CD14-positive monocyte (primary cell): Measurements from ENCODE around the gene ELMO3. TPM values are rescaled to one million over a fixed set of nuclear protein-coding genes. Genes with fewer than 3 reads are reported as not detected.

Source experiments
- DNase-seq, 3 donors: peaks; one replicate each; pipeline ENCODE4 v3.0.0-alpha.2; 2011 to 2022
- H2AFZ ChIP-seq: 2 replicates; pipeline ENCODE4 v1.6.0; 2012; ENCODE audit warnings: mild to moderate bottlenecking, low read depth, low read length, inconsistent platforms; ENCODE audit not compliant: insufficient read depth, poor library complexity, severe bottlenecking
- H3K27ac ChIP-seq, 2 donors: 1 replicate in 1 of 2; 2 replicates in 1 of 2; pipeline ENCODE4 v1.5.1; 2012 to 2013; ENCODE audit warnings: low read length in 2 of 2, control low read depth in 1 of 2, inconsistent platforms in 1 of 2, low read depth in 1 of 2, mild to moderate bottlenecking in 1 of 2
- H3K27me3 ChIP-seq, 2 donors: one replicate each; pipeline versions ENCODE4 v1.6.0 to v1.6.1; 2011 to 2013; ENCODE audit warnings: low read length in 2 of 2; ENCODE audit not compliant: control insufficient read depth in 2 of 2, insufficient read depth in 2 of 2
- H3K36me3 ChIP-seq, 2 donors: replicated peaks in 1 of 2; 1 replicate in 1 of 2; 2 replicates in 1 of 2; pipeline versions ENCODE4 v1.5.1 to v1.6.1; 2012 to 2013; ENCODE audit warnings: low read length in 2 of 2, control low read depth in 1 of 2, inconsistent platforms in 1 of 2, mild to moderate bottlenecking in 1 of 2; ENCODE audit not compliant: insufficient read depth in 2 of 2, control insufficient read depth in 1 of 2
- H3K4me1 ChIP-seq, 2 donors: 1 replicate in 1 of 2; 2 replicates in 1 of 2; pipeline versions ENCODE4 v1.5.1 to v1.6.1; 2012 to 2013; ENCODE audit warnings: low read length in 2 of 2, control low read depth in 1 of 2, inconsistent platforms in 1 of 2, mild to moderate bottlenecking in 1 of 2, moderate library complexity in 1 of 2; ENCODE audit not compliant: insufficient read depth in 2 of 2, control insufficient read depth in 1 of 2
- H3K4me2 ChIP-seq: replicated peaks from 2 replicates; pipeline ENCODE3; 2012; ENCODE audit warnings: low read length, moderate library complexity, mild to moderate bottlenecking; ENCODE audit not compliant: poor library complexity, severe bottlenecking; ENCODE audit errors: extremely low read depth
- H3K4me3 ChIP-seq, 3 experiments: fragments of 200-600 bp in 1 of 3; sonication (generic) in 1 of 3; replicated peaks in 1 of 3; 1 replicate in 2 of 3; 2 replicates in 1 of 3; pipeline ENCODE4 v1.5.1; 2011 to 2013; ENCODE audit warnings: low read length in 3 of 3, mild to moderate bottlenecking in 3 of 3, control low read depth in 2 of 3, low read depth in 2 of 3, inconsistent platforms in 1 of 3, moderate library complexity in 1 of 3
- H3K79me2 ChIP-seq: 2 replicates; pipeline ENCODE4 v1.6.0; 2012; ENCODE audit warnings: mild to moderate bottlenecking, control low read depth, inconsistent platforms, low read length, moderate library complexity; ENCODE audit not compliant: insufficient read depth
- H3K9ac ChIP-seq: 2 replicates; pipeline ENCODE4 v1.6.0; 2017; ENCODE audit warnings: low read length, mild to moderate bottlenecking; ENCODE audit not compliant: insufficient read depth, poor library complexity, severe bottlenecking
- H3K9me3 ChIP-seq, 2 donors: replicated peaks in 1 of 2; 1 replicate in 1 of 2; 2 replicates in 1 of 2; pipeline versions ENCODE4 v1.5.1 to v1.6.1; 2012 to 2013; ENCODE audit warnings: low read length in 2 of 2, control low read depth in 1 of 2; ENCODE audit not compliant: control insufficient read depth in 1 of 2, insufficient read depth in 1 of 2
- H4K20me1 ChIP-seq: 2 replicates; pipeline ENCODE4 v1.6.0; 2012; ENCODE audit warnings: mild to moderate bottlenecking, low read length, control low read depth, moderate library complexity; ENCODE audit not compliant: insufficient read depth
- H3K27ac Mint-ChIP-seq, 7 donors: one replicate each; pipeline ENCODE4 v1.8.0; 2020; ENCODE audit warnings: mild to moderate bottlenecking in 7 of 7, mixed read lengths in 7 of 7, moderate library complexity in 6 of 7, inconsistent platforms in 2 of 7
- H3K27me3 Mint-ChIP-seq, 3 donors: one replicate each; pipeline ENCODE4 v1.8.0; 2021 to 2022; ENCODE audit warnings: low read depth in 3 of 3, mild to moderate bottlenecking in 3 of 3, mixed read lengths in 3 of 3, moderate library complexity in 3 of 3, inconsistent platforms in 1 of 3
- H3K36me3 Mint-ChIP-seq, 2 donors: one replicate each; pipeline ENCODE4 v1.8.0; 2020; ENCODE audit warnings: mixed read lengths in 2 of 2, inconsistent platforms in 1 of 2, mild to moderate bottlenecking in 1 of 2
- H3K4me1 Mint-ChIP-seq: one replicate; pipeline ENCODE4 v1.8.0; 2020; ENCODE audit warnings: mild to moderate bottlenecking, mixed read lengths
- H3K4me3 Mint-ChIP-seq, 2 donors: one replicate each; pipeline ENCODE4 v1.8.0; 2020; ENCODE audit warnings: mild to moderate bottlenecking in 2 of 2, mixed read lengths in 2 of 2, moderate library complexity in 1 of 2
- H3K9me3 Mint-ChIP-seq, 7 donors: one replicate each; pipeline ENCODE4 v1.8.0; 2020 to 2022; ENCODE audit warnings: mixed read lengths in 7 of 7, mild to moderate bottlenecking in 6 of 7, moderate library complexity in 6 of 7, inconsistent platforms in 2 of 7
- WGBS: methylation state at CpG from one replicate; pipeline ENCODE4 v1.1.5; 2013; ENCODE audit warnings: missing lambda C conversion rate; ENCODE audit not compliant: insufficient coverage; 5-methylcytosine and 5-hydroxymethylcytosine counted together
- intact Hi-C, 2 donors: fragments of 100-400 bp; cut with micrococcal nuclease; formaldehyde crosslinking; loops; one replicate each; pipeline versions ENCODE4 v1.15.0 to v1.15.1; 2023
- polyA plus RNA-seq, 3 donors: library from polyadenylated mRNA; depleted of rRNA in 1 of 3; unstranded in 2 of 3; stranded (reverse) in 1 of 3; fragments of 300-500 nt in 2 of 3; fragments of >200 nt in 1 of 3; fragmentation: Illumina TruSeq in 2 of 3; gene quantifications; 1 replicate in 2 of 3; 2 replicates in 1 of 3; pipeline ENCODE4 v1.2.3, GENCODE V29; 2012 to 2021
- TF ChIP-seq, protein P1 (sequence below): fragments of 200-600 bp; IDR thresholded peaks from one replicate; pipeline ENCODE4 v1.8.0; 2022; ENCODE audit warnings: antibody characterized with exemption, mild to moderate bottlenecking

Gene ELMO3
- polyA plus RNA-seq, 3 donors, result 0.15 to 7.0 TPM; not detected in 1

DNA sequence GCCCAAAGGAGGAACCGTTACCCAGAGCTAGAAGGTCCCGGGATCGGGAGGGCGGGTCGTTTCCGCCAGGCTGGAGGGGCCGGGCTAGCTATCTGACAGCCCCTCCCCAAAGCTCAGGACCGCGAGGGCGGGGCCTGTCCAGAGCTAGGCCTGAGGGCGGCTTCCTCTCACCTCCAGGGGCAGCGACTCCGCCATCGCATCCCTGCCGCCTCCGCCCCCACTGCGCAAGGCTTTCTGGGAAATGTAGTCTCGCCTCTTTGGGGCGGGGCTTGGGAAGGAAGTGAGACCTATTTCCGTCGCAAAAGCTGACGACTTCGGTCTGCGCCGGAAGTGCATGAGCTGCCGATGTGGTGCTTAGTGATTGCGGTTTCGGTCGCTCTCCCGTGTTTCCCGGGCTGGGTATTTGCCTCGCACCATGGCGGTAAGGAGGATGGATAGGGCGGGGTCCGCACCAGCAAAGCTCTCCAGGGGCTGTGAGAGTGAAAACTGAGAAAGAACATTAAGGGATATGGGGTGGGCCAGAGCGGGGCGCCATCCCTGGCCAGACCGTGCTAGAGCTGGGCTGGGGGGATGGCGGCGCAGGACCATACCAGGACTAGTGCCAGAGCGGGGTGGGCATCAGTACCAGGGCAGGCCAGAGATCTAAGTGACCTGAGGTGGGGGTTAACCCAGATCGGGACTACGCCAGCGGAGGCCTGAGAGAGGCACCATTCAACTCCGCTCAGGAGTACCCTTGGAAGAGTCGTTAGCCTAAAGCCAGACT lies 28.1 kb downstream of the ELMO3 start, which contains the start of gene TMEM208:
Gene TMEM208, plus strand, starts transcription at position 327 of the 763 bp plus-strand sequence. Its CDS starts 89 bp downstream, at position 416.
- no peaks in the 10 kb centered on the region for H3K27me3 ChIP-seq
- Mint-ChIP-seq H3K4me3 (peak within 1 kb of the TSS; percentile 95 to 96), H3K27ac (peak within 1 kb of the TSS; percentile 90 to 99 (median 96)), H3K27me3 (peaks cover 0 to 1% (median 0%) of the 10 kb centered on the region in 3 donors), H3K36me3 (peaks cover 36 to 37% of the 10 kb centered on the region in 2 donors), H3K4me1 (peaks cover 26% of the 10 kb centered on the region), H3K9me3 (peaks cover 0 to 3% (median 1%) of the 10 kb centered on the region in 7 donors)
- H3K9ac ChIP-seq, result peak within 1 kb of the TSS; percentile 87
- intact Hi-C loops, result loop anchor here (1.0 to 5.0 kb wide), 3 partner anchors 16 to 35 kb away; partner anchors contain the start of genes E2F4 (in 2 of the 2), EXOC3L1 (in 2 of the 2) and FHOD1 (in 1 of the 2)
- WGBS, result under 1% methylated on average over 46 of the region's 46 CpGs
- peaks cover 41% of the 10 kb centered on the region for H4K20me1 ChIP-seq
- H2AFZ ChIP-seq, result peak within 1 kb of the TSS; percentile 84
- H3K9me3 ChIP-seq, result no peaks in the 10 kb centered on the region
- H3K36me3 ChIP-seq, result peaks cover 39 to 41% of the 10 kb centered on the region in 2 donors
- DNase-seq, result peak; percentile 97 to 99 (median 98)
- peaks cover 17 to 23% of the 10 kb centered on the region in 2 donors for H3K4me1 ChIP-seq
- H3K4me2 ChIP-seq, result peak within 1 kb of the TSS; percentile 97
- TF ChIP-seq, protein P1, sequence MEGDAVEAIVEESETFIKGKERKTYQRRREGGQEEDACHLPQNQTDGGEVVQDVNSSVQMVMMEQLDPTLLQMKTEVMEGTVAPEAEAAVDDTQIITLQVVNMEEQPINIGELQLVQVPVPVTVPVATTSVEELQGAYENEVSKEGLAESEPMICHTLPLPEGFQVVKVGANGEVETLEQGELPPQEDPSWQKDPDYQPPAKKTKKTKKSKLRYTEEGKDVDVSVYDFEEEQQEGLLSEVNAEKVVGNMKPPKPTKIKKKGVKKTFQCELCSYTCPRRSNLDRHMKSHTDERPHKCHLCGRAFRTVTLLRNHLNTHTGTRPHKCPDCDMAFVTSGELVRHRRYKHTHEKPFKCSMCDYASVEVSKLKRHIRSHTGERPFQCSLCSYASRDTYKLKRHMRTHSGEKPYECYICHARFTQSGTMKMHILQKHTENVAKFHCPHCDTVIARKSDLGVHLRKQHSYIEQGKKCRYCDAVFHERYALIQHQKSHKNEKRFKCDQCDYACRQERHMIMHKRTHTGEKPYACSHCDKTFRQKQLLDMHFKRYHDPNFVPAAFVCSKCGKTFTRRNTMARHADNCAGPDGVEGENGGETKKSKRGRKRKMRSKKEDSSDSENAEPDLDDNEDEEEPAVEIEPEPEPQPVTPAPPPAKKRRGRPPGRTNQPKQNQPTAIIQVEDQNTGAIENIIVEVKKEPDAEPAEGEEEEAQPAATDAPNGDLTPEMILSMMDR, result no peak
- H3K79me2 ChIP-seq, result peaks cover 28% of the 10 kb centered on the region
- peak within 1 kb of the TSS; percentile 58 to 92 for H3K27ac ChIP-seq
- H3K4me3 ChIP-seq, result peak within 1 kb of the TSS; percentile 74 to 99 (median 92)

DNA sequence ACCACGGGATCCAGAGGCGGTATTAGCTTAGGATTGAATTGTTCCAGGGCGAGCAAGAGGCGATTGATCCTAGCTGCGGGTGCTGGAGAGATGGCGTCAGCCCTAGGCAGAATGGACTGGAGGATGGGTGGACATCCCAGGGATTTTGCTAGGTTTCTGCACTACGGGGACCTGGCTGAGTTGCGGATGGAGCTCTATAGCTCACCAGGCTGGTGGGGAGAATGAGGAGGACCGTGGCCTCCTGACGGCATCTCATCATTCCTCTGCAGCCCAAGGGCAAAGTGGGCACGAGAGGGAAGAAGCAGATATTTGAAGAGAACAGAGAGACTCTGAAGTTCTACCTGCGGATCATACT lies 28.6 kb downstream of the ELMO3 start:
- peaks cover 17 to 23% of the 10 kb centered on the region in 2 donors for H3K4me1 ChIP-seq
- peak overlapping the region; percentile 87 for H3K9ac ChIP-seq
- Mint-ChIP-seq H3K9me3 (peaks cover 0 to 3% (median 1%) of the 10 kb centered on the region in 7 donors), H3K27ac (peak overlapping the region; percentile 90 to 99 (median 96)), H3K36me3 (peaks cover 36 to 43% of the 10 kb centered on the region in 2 donors), H3K4me3 (peak overlapping the region; percentile 95 to 96), H3K27me3 (peaks cover 0 to 1% (median 0%) of the 10 kb centered on the region in 3 donors), H3K4me1 (peaks cover 26% of the 10 kb centered on the region)
- H3K9me3 ChIP-seq, result no peaks in the 10 kb centered on the region
- intact Hi-C loops, result loop anchor here (1.0 to 5.0 kb wide), 3 partner anchors 16 to 35 kb away; partner anchors contain the start of genes E2F4 (in 2 of the 2), EXOC3L1 (in 2 of the 2) and FHOD1 (in 1 of the 2)
- H3K36me3 ChIP-seq, result peaks cover 43 to 44% of the 10 kb centered on the region in 2 donors
- peaks cover 28% of the 10 kb centered on the region for H3K79me2 ChIP-seq
- TF ChIP-seq, protein P1, result no peak
- DNase-seq, result no peak
- peaks cover 41% of the 10 kb centered on the region for H4K20me1 ChIP-seq
- 8% methylated on average over 9 of the region's 12 CpGs for WGBS
- H3K27ac ChIP-seq, result peak overlapping the region; percentile 58 to 92
- peak overlapping the region; percentile 97 for H3K4me2 ChIP-seq
- peak overlapping the region; percentile 74 to 99 (median 92) for H3K4me3 ChIP-seq
- no peaks in the 10 kb centered on the region for H3K27me3 ChIP-seq
- peak overlapping the region; percentile 84 for H2AFZ ChIP-seq
